ENCODE results near the gene CIITA. TPM values are rescaled to one million over a fixed set of nuclear protein-coding genes. Genes with fewer than 3 reads are reported as not detected.

Gene CIITA
- total and polyA plus RNA-seq, 10 of the 15 experiments (the other 5 are each of a cell fraction or from before 2014, with no cell fraction given), result 11.5 to 145 (median 49.7) TPM

DNA sequence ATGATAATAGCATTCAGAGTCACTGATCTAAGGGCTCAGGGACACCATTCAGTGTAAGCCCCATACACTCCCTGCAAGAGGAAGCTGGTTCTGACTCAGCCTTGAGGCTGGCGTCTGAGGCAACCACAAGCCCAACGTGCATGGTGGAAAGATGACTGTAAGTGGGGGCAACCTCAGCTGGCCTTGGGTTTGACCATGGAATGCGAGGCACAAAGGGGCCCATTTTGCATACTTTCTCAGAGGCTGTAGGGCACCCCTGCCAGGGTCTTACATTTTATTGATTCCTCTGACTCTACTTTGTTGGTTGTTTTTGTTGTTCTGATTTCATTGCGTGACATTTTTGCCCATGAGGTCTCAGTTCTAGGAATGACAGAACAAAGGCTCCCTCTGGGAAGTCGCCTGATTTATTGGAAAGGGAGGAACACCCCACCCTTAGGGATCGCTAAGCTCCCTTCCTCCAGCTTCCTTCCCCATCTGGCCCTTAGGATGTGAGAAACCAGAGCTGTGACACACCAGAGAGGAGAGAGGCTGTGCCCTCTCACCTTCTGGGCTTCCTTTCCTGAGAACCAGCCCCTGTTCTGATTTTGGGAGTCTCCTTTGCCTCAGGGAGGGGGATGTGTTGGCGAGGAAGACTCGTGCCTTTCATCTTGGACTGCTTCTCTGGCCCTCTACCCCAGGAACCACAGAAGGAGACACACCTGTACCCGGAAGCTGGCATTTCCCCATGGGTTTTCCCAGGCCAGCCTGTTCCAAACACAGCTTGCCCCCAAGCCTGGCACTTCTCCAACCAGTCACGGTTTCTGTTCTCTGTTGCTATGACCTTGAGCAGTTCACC is 5.6 kb upstream of the CIITA start (continued):
- peak; percentile 77 for TF ChIP-seq YY1 (IDR thresholded peaks at IDR 0.05; ENCODE audit: low read depth, low read length)
- TF ChIP-seq WRNIP1 (IDR thresholded peaks at IDR 0.05; ENCODE audit: borderline replicate concordance, low read depth, low read length), result no peak
- no peak for TF ChIP-seq ZZZ3 (IDR thresholded peaks at IDR 0.05; ENCODE audit: control insufficient read depth, insufficient read length, low read depth)
- TF ChIP-seq USF2 (IDR thresholded peaks at IDR 0.05; ENCODE audit: borderline replicate concordance, low read depth, low read length), result no peak
- TF ChIP-seq IRF4 (IDR thresholded peaks at IDR 0.05; ENCODE audit: low read depth, low read length), result peak; percentile 97
- TF ChIP-seq CBX5 (IDR thresholded peaks at IDR 0.05; ENCODE audit: low read depth), result no peak
- TF ChIP-seq NR2C2 (IDR thresholded peaks at IDR 0.05; ENCODE audit: borderline replicate concordance, control insufficient read depth, insufficient read length, low read depth), result no peak
- TF ChIP-seq, protein P1, sequence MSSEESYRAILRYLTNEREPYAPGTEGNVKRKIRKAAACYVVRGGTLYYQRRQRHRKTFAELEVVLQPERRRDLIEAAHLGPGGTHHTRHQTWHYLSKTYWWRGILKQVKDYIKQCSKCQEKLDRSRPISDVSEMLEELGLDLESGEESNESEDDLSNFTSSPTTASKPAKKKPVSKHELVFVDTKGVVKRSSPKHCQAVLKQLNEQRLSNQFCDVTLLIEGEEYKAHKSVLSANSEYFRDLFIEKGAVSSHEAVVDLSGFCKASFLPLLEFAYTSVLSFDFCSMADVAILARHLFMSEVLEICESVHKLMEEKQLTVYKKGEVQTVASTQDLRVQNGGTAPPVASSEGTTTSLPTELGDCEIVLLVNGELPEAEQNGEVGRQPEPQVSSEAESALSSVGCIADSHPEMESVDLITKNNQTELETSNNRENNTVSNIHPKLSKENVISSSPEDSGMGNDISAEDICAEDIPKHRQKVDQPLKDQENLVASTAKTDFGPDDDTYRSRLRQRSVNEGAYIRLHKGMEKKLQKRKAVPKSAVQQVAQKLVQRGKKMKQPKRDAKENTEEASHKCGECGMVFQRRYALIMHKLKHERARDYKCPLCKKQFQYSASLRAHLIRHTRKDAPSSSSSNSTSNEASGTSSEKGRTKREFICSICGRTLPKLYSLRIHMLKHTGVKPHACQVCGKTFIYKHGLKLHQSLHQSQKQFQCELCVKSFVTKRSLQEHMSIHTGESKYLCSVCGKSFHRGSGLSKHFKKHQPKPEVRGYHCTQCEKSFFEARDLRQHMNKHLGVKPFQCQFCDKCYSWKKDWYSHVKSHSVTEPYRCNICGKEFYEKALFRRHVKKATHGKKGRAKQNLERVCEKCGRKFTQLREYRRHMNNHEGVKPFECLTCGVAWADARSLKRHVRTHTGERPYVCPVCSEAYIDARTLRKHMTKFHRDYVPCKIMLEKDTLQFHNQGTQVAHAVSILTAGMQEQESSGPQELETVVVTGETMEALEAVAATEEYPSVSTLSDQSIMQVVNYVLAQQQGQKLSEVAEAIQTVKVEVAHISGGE (CRISPR knock-in tag; IDR thresholded peaks at IDR 0.05), result no peak
- peak; percentile 38 for TF ChIP-seq MEF2B (IDR thresholded peaks at IDR 0.05; ENCODE audit: partially characterized antibody, poor library complexity, severe bottlenecking)
- TF ChIP-seq BHLHE40 (IDR thresholded peaks at IDR 0.05; ENCODE audit: borderline replicate concordance in 1 of 2, low read depth in 2 of 2, low read length in 1 of 2), result peak; percentile 93
- TF ChIP-seq, protein P2, sequence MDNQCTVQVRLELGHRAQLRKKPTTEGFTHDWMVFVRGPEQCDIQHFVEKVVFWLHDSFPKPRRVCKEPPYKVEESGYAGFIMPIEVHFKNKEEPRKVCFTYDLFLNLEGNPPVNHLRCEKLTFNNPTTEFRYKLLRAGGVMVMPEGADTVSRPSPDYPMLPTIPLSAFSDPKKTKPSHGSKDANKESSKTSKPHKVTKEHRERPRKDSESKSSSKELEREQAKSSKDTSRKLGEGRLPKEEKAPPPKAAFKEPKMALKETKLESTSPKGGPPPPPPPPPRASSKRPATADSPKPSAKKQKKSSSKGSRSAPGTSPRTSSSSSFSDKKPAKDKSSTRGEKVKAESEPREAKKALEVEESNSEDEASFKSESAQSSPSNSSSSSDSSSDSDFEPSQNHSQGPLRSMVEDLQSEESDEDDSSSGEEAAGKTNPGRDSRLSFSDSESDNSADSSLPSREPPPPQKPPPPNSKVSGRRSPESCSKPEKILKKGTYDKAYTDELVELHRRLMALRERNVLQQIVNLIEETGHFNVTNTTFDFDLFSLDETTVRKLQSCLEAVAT (IDR thresholded peaks at IDR 0.05), result peak; percentile 75; the same call in 1 of the 2 replicates
- no peak for TF ChIP-seq CEBPZ (IDR thresholded peaks at IDR 0.05; ENCODE audit: low read depth, low read length)
- TF ChIP-seq ZNF622 (IDR thresholded peaks at IDR 0.05), result no peak
- 0 out of 2 replicates have a peak, but pooled peaks have one; percentile 27 for TF ChIP-seq POLR2A (IDR thresholded peaks at IDR 0.05; ENCODE audit: low read depth, low read length)
- no peak for TF ChIP-seq KLF5 (IDR thresholded peaks at IDR 0.05; ENCODE audit: partially characterized antibody)
- TF ChIP-seq MYB (IDR thresholded peaks at IDR 0.05; ENCODE audit: borderline replicate concordance, low read depth, low read length), result no peak
- no peak for TF ChIP-seq NFYA (IDR thresholded peaks at IDR 0.05; ENCODE audit: borderline replicate concordance, low read depth, low read length)
- peak; percentile 50; the same call in 1 of the 2 replicates for TF ChIP-seq ESRRA (IDR thresholded peaks at IDR 0.05; ENCODE audit: low read length)
- no peak for TF ChIP-seq PAX8 (IDR thresholded peaks at IDR 0.05)
- TF ChIP-seq SP1 (IDR thresholded peaks at IDR 0.05; ENCODE audit: low read depth, low read length), result peak; percentile 58
